Measurements from ENCODE around the gene THUMPD3. TPM values are rescaled to one million over a fixed set of nuclear protein-coding genes. Genes with fewer than 3 reads are reported as not detected.

THUMPD3 gene, protein sequence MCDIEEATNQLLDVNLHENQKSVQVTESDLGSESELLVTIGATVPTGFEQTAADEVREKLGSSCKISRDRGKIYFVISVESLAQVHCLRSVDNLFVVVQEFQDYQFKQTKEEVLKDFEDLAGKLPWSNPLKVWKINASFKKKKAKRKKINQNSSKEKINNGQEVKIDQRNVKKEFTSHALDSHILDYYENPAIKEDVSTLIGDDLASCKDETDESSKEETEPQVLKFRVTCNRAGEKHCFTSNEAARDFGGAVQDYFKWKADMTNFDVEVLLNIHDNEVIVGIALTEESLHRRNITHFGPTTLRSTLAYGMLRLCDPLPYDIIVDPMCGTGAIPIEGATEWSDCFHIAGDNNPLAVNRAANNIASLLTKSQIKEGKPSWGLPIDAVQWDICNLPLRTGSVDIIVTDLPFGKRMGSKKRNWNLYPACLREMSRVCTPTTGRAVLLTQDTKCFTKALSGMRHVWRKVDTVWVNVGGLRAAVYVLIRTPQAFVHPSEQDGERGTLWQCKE
- total RNA-seq (2022; extraction: Qiagen RNA extraction; ENCODE audit: low read depth), result 46.7 to 57.8 TPM (median 53.6 TPM) in 5 replicates

GRCh38 chr3:9362731-9363530 lies at the start of gene THUMPD3:
Gene THUMPD3, plus strand, starts transcription at chr3:9363054. Its CDS starts 2,015 bp downstream, at chr3:9365069.

DNA sequence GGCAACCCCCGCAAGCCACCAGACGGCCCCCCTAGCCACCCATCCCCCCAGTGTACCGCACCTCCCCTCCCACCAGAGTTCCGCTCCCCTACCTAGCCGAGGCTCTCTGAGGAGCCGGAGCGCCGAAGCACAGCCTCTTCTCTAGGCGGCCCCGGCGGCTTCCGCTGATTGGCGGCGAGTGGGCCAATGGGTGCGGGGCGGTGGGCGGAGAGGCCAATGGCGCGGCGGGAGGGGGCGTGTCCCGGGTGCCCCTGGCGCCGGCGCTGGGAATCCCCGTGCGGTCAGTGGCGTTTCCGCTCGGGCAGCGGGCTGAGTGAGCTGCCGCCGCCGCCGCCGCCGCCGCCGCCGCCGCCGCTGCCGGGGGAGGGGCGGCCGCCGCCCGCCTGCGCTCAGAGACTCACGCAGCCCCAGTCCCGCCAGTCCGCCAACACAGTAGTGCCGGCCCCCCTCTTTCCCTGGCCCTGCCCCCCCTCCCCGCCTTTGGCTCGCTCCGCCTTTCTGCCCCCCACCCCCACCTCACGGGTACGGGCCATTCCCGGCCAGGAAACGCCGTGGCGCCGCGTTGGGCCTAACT lies 34.6 kb downstream of the THUMPD3 start, which contains the start of gene SETD5:
Gene SETD5 (plus strand): TSS at position 284 of the 574 bp plus-strand sequence. CDS start 31,324 bp downstream, outside the sequence.

Other genes starting within 250 kb of the THUMPD3 start
- 0.30 to 0.69 TPM (median 0.59 TPM) in 5 replicates for gene SRGAP3, start 113.4 kb upstream of the THUMPD3 start, total RNA-seq (2022; extraction: Qiagen RNA extraction; ENCODE audit: low read depth)
- 29.6 to 52.7 TPM (median 49.1 TPM) in 5 replicates for gene SETD5, start 34.6 kb downstream of the THUMPD3 start, total RNA-seq (2022; extraction: Qiagen RNA extraction; ENCODE audit: low read depth)
- 0.06 to 0.30 TPM (median 0.08 TPM) in 5 replicates for gene LHFPL4, start 190.8 kb downstream of the THUMPD3 start, total RNA-seq (2022; extraction: Qiagen RNA extraction; ENCODE audit: low read depth)